HT-29 (cell line): ENCODE data around the gene TCF4. TPM values are rescaled to one million over a fixed set of nuclear protein-coding genes. Genes with fewer than 3 reads are reported as not detected.

Experiments
- DNase-seq: peaks from one replicate; pipeline ENCODE4 v3.0.0-alpha.2; 2015; ENCODE audit warnings: low spot score
- total RNA-seq: library from RNA; depleted of rRNA; stranded (reverse); fragments of >200 nt; shearing (Covaris generic); gene quantifications from 2 replicates; pipeline ENCODE4 v1.2.3, GENCODE V29; 2014

Gene TCF4
- total RNA-seq, 1 experiment from 2014 or later: 0.58 TPM

DNA sequence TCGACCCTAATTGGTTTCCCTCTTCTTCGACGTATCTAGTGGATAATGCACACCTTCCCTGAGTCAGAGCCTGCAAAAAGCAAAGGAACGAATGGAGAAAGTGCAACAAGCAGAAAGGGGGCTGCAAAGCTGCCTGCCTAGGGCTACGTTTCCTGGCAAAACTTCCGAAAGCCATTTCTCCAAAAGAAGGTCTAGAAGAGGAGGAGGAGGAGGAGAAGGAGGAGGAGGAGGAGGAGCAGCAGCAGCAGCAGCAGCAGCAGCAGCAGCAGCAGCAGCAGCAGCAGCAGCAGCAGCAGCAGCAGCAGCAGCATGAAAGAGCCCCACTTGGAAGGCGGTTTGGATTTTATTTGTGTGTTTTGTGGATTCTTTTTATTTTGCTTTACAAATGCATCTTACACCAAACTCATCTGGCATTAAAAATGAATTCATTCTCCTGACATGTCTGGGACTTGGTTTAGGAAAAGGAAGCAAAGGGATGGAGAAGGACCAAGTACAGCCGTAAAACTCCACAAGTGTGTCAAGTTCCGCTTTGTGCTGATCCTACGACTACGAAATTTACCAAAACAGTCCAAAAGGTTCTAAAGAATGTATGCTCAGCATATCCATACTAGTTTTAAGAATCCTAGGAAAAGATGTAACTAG lies 2.0 kb downstream of the TCF4 start:
- DNase-seq: no peak

DNA sequence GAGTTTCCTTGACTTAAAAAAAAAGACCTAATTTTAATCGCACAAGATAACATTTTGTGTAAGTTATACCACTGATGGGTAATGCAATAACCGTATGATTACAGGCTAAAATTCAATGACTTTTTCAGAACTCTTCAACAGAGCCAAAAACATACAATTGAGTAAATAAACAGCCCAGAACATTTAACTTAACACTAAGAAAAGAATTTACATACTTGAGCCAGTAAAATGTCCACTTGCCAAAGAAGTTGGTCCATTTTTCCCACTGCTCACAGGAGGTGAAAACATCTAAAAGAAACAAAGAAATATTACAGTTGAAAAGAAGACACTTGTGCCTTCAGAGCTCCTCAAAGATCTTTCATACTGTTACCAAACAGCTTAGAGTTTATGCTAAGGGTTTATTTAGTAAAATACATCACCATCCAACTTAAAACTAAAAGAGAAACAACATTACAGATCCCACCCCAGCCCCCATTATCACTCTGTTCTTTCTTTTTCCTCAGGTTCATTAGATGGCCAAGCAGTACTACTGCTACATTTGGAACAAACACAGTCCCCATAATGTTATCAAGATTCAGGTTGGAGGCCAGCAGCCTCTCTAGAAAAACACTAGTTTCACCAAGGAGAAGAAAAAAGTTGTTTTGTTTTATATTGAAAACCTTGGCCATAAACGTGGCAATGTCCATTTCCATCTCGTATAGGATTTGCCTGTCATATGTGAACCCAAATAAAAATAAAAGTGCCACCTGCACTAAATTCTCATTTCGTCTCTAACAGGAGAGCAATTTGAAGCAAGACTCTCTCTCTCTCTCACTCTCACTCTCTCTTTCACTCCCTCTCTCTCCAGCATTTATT lies 2.7 kb downstream of the TCF4 start:
- no peak for DNase-seq

DNA sequence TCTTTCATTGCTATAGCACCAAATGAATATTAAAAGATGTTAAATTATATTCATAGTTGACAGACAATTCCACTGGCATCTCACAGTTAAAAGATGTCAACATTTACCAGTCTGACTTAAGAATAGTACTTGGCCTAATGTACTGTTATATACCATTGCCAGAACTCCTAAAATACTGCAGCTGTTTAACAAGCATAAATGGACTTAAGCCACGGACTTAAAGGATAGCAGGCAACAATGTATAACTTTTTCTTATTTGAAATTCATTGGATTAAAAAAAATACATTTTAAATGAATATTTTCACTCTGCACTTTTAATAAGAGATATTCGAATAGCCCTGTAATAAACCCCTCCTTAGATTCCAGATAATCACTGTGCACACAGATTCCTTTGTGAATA lies 3.8 kb downstream of the TCF4 start:
- DNase-seq: no peak

DNA sequence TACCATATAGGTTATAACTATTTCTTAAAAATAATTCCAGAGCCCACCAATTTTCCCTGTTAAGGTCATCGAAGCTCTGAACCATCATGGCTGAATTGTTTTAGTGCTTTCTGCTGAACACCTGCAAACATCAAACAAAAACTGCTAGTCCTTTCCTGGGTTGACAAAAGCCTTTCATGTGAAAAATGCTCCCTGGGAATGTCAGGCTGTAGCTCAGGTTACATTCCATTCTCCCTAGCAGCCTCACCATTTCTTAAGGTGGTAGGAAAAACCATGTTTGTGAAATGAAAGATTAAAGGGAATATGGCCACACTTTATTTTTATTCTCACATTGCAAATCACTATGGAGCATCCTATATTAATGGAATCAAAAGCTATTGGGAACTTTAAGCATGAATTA lies 5.7 kb downstream of the TCF4 start:
- no peak for DNase-seq

DNA sequence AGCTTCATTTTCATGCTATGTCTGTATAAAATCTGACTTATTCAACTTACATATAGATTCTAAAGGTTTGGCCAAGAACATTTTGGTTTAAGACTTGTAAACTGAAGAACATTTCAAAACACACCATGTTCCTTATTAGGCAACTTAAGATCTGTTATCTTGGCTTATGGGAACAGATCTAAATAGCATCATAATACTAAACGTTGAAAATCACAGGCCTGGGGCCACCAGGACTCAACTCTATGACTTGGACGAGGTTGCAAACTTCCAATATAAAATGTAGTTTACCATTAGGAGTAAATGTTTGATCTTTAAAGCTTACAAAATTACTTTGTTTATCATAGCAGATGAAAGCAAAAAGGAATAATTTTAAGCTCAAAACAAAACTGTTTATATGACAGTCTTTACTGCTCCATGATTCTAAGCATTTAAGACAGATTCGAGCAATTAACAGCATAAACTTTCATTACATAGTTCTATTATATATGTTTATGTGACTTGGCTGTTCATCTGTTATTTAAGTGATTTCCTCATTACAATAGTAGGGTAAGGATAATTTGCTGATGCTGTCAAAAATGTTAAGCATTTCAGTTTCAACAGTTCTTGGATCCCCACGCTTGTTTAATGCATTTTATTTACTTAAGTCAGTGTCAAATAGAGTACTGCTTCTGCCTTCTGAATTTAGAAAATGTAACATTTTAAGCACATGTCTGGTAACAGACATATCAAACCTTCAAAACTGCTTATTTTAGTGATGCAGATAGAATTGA lies 8.3 kb downstream of the TCF4 start:
- no peak for DNase-seq

DNA sequence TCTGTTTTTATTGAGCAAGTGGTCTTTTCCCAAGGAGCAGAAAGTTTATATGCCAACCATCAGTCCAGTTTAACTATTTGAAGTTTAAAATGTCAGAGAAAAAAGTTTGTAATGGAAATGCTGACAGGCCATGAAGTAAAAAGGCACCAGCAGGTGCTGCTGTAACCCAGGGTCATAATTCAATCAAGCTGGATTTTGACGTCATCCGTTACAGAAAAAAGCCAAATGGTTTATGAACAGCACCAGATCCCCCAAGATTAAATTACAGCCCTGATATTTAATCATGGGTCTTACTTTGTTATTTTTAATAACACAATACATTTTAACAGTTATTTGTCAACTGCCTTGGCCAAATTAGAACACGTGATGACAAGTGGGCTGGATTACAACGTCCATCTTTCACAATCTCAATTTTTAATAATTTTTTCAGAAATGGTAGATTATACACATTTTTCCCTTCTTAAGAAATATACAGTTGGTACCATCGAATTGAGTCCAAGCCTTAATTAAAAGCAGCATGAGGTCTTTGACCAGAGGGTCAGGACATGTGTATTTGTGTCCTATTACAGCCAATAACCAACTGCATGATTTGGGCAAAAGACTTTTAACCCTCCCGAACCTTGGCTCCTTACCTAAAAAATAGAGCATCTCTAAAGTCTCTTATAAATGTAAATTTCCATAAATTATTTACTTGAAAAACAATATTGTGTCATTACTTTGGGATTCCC lies 10.0 kb downstream of the TCF4 start:
- peak; percentile 2 for DNase-seq

DNA sequence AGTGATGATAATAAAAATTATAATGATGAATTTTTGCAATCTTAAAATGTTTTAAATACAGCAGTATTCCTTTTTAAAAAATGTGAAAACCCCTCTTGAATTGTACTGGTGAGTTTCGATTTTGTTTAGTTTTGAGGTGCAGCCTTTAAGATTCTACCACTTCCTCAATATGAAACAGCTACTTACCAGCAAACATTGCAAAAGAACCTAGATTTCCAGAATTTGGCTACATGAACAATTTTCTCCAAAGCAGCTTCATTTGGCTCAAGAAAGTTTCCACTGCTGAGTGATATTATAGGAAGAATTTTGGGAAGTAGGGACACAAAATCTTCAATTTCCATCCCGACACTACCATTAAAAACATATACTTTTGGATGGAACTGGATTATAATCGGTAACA lies 12.0 kb downstream of the TCF4 start:
- DNase-seq: no peak

DNA sequence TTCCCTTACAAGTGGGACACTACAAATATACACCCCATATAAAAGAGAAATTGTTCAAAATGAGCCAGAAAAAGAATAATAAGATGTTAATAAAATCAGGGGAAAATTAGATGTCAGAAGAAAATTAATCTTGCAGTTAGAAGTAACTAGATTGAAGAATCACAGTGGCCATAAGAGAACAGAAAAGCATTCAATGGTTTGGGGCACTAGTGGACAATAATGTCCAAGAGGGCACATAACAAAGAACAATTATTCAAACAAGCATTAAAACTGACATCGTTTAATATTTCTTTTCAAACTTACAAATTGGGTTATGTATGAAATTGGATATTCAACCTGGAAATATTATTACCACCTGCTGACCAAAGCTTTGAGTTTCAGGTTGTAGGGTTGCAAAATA lies 12.9 kb downstream of the TCF4 start:
- DNase-seq: no peak

DNA sequence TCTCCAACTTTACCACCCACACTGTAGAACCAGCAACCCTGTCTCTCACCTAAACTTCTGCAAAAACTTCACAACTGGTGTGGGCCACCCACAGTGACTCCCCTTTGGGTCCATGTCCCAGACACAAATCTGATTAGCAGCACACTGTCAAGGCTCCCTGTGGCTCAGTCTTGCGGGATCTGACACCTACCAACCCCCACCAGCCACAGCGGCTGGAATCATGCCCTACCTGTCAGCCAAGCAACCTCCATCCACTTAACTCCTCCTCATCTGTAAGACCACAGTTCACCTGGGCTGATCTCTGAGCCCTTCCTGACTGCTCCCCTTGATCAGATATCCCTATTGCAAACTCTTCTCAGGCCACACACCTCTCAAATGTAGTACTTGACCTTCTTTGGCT lies 14.6 kb downstream of the TCF4 start:
- DNase-seq: no peak

DNA sequence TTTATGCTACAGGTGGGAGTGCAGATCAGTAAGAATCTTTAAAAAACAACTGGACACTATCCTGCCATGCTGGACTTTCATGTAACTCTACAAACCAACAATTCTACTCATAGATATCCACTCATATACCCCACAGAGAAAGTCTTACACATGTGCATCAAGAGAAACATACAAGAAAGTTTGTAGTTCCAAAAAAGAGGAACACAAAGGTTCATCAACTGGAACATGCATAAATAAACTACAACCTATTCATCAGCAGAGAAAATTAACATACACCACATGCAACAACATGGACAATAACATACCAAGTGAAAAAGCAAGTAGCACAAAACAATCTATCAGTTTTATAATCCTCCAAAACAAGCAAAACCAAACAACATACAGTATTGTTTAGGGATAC lies 17.0 kb downstream of the TCF4 start:
- no peak for DNase-seq

DNA sequence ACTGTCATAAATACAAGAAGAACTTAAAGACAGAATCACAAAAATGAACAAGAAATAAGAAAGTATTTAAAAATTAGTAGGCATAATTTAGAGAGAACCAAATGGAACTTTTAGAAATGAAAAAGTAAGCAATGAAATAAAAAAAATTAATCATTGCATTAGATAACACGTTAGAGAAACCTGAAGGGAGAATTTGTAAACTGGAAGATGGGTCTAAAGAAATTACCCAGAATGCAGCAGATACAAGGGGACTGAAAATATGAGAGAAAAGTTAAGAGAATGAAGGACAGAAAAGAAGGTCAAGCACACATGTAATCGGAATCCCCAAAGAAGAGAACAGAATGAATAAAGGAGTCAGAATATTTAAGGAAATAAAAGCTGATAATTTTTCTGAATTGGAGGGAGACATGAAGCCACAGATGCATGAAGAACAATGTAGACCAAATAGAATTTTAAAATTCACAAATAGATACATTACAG lies 21.5 kb downstream of the TCF4 start:
- DNase-seq: no peak

DNA sequence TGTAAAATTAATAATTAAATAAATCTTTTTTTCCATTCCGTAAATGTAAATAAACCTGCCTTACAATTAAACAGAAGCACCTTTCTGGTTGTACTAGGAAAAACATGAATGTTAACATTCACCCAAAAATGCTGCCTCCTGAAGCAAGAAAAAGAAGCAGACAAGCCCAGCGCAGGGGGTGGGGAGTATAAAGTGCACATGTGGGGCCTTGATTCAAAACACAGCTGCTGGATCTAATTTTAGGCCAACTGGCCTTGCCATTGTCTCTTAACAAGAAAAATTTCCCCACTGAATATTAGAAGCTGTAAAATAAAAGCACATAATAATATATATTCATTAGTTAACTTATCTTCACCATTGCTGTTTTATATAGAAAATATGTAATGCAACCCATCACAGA lies 28.3 kb downstream of the TCF4 start:
- DNase-seq: no peak

DNA sequence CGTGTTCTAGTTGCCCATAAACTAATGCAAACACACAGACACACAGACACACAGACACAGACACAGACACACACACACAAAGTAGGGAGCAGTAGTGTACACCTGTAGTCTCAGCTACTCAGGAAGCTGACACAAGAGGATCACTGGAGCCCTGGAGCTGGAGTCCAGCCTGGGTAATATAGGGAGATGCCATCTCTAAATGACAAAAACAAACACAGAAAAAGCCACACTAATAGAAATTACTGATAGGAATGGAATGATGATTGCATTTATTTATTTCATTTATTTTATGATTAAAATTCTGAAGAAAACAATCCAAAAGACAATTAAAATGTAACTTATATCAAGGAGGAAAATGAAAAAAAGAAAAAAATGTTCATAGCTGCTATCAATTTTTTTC lies 30.8 kb downstream of the TCF4 start:
- DNase-seq: no peak

DNA sequence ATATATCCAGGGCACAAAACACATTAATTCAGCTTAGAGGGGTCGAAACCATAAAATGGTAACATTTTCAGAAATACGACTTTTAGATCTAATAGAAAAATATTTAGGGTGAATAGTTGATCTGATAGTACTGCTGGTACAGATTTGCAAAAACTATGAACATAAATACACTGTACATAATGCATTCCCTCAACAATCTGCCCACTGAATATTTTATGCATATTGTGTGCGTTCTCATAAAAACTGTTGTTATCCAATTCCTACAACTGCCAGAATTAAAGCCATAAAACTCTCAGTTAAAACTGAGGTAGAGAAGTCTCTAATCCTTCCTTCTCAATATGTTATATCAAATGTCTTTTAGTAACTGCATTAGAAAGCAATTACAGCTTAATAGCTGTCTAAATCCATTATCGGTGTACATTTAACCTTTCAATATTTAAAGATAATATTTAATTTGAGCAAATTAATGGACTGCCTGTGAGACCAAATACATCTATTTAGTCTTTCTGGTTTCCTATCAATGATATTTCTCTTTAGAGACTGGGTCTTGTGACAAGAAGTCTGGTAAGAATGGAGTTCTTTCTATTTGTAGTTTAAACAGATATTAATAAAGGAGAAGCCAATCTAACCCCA lies 32.5 kb downstream of the TCF4 start:
- DNase-seq: no peak

DNA sequence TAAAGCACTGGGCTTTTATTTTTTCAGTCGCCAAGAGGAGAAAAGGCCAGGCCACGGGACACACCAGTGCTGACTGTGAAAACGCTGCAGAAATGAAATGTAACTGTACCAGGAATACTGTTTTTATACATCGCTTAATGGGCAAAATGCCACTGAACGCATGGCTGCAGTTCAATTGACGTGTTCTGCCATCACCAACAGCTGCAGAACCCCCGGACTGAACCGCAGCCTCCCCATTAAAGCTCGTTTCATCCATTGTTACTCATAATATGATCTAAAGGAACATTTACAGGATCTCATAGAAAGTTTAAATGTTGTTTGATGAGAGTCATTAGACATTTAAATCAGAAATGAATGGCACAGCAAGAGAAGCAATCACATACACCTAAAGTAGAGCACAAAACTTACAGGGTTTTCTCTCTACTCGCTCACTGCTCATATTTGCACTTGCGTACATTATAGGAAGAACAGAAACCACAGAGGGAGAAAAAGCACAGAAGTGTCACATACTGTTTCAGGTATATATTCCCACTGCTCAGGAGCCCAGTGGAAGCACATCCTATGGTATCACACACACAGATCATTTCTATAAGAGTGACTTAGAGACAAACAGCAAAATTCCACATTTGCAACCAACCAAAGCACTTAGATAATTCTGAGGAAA lies 35.3 kb downstream of the TCF4 start:
- DNase-seq: no peak

DNA sequence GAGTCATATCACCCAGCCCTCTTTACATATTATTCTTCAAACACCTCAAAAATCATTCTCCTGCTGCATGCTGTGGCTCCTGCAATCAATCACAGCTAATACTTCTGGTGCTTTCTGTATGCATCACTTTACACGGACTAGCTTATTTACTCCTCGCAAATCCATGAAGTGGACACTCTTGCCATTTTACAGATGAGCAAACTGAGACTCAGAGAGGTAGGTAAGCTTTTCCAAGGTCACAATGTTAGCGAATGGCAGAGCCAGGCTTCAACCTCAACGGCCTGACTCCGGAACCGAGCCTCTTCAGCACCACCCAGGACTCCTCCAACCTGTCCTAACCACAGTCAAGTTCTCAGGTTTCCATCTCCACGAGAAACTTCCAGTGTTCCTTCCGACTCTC lies 36.8 kb downstream of the TCF4 start:
- DNase-seq: no peak

DNA sequence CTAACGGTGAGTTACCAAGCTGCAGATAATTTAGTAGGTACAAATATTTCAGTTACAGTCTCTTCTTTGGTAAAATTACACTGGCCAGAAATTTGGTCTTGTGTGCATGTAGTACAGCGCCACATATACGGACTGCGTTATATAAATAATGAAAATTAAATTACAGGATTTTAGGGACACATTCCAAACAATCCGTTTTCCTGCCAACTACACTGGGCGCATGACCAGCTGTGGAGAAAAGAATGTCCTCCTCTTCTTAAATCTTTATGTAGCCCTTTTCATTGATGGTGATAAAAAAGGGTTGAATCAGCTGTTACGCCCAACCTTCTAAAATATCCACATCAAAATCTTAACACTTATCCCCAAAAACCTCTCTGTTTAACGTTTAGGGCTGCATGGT lies 37.5 kb downstream of the TCF4 start:
- DNase-seq: no peak

DNA sequence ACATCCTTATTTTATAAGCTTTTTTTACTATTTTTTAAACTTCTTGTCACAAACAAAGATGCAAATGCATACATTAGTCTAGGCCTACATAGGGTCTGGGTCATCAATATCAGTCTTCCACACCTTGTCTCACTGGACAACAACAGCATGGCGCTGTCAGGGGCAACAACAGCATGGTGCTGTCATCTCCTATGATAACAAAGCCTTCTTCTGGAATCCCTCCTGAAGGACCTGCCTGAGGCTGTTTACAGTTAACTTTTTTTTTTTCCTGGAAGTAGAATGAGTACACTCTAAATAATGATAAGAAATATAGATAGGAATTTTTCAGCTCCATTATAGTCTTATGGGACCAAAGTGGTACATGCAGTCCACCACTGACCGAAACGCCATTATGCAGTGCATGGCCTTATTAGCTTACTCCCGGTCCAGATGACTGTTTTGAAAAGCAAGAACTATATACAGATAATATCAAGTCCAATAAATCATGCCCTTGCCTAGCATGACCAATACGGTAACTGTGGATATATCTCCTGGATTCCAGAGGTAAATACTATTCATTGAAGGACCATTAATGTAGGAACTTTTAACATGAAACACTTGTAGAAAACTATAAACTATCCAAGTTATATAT lies 38.4 kb downstream of the TCF4 start:
- DNase-seq: no peak

DNA sequence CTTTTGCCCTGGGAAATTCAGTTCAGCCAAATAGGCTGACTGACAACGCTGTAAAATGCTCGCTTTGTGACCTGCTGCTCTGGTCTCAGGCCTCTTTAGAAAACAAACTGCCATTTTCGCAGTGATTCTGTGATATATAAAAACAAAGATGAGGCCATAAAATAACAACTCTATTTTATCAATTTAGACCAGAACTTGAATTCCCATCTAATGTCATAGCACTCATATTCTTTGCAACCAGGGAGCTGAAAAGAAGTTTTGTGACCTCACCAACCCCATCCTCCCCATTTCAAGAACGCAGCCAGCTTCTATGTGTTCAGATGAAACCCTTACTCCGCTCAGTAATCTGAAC lies 40.3 kb downstream of the TCF4 start:
- no peak for DNase-seq
